K562 (cell line): ENCODE data around the gene ZNF598.

Source experiments
- CBX5 ChIP-seq: IDR thresholded peaks from 2 replicates; pipeline ENCODE4 v1.6.1; 2014; ENCODE audit warnings: low read depth, borderline replicate concordance
- CTCF ChIP-seq, 3 experiments: IDR thresholded peaks in 2 of 3; conservative IDR thresholded peaks in 1 of 3; 2 replicates each; pipeline ENCODE4 v1.5.1; 2011 to 2012; ENCODE audit warnings: low read length in 3 of 3, mild to moderate bottlenecking in 3 of 3, control low read depth in 2 of 3, improper control_type of control experiment in 1 of 3, inconsistent platforms in 1 of 3, low read depth in 1 of 3, mixed read lengths in 1 of 3, moderate library complexity in 1 of 3; ENCODE audit not compliant: insufficient read depth in 2 of 3
- EGR1 ChIP-seq: fragments of 450-650 bp; conservative IDR thresholded peaks from 2 replicates; pipeline ENCODE4 v1.6.1; 2017; ENCODE audit warnings: mild to moderate bottlenecking
- ZBTB1 ChIP-seq: sonication (generic); formaldehyde crosslinking; IDR thresholded peaks from 2 replicates; pipeline ENCODE4 v1.8.1; 2023; ENCODE audit warnings: missing genetic modification reagents, low read depth, mild to moderate bottlenecking, borderline replicate concordance
- ZSCAN32 ChIP-seq: fragments of 450-650 bp; formaldehyde crosslinking; IDR thresholded peaks from 2 replicates; pipeline ENCODE4 v1.4.0; 2020; ENCODE audit warnings: mild to moderate bottlenecking, moderate library complexity

GRCh38 chr16:2054543-2055245 is 45.1 kb upstream of the ZNF598 start:
- TF ChIP-seq CBX5 (no peak), EGR1 (no peak), ZBTB1 (no peak), ZSCAN32 (CRISPR knock-in tag) (no peak), CTCF (IDR thresholded peaks at IDR 0.05 in 2 of 3, conservative IDR thresholded peaks at IDR 0.05 in 1 of 3; ENCODE audit: insufficient read depth in 2 of 3, low read depth in 1 of 3, low read length in 3 of 3) (no peak)
